Measurements from ENCODE around the gene SLC20A1. TPM values are rescaled to one million over a fixed set of nuclear protein-coding genes. Genes with fewer than 3 reads are reported as not detected.
A peak's percentile ranks its signal among the peaks of the same experiment; 100 is the strongest.
"Not testable (repeated sequence)": the region's sequence is repeated elsewhere in the genome, so short reads cannot be mapped to it uniquely, and the experiment has no call there.

The SLC20A1 gene
- total RNA-seq, 1 donor from 2014 or later = 59.4 TPM

DNA sequence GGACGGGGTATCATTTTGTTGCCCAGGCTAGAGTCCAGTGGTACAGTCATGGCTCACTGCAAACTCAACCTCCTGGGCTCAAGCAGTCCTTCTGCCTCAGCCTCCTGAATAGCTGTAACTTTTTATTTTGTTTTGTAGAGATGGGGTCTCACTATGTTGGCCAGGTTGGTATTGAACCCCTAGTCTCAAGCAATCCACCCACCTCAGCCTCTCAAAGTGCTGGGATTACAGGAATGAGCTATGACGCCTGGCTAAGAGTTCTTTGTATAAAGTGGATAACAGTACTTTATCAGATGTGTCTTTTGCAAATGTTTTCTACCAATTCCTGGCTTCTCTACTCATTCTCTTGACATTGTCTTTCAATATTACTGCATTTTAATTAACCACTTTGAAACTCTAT, 57.9 kb downstream of the SLC20A1 start:
- Histone ChIP-seq H3K4me3 (no peak overlapping the region), H3K9me3 (no peaks in the 10 kb centered on the region), H3K36me3 (no peaks in the 10 kb centered on the region), H3K4me1 (peaks cover 23% of the 10 kb centered on the region), H3K27ac (no peak overlapping the region), H3K27me3 (no peaks in the 10 kb centered on the region)
- no peak for TF ChIP-seq CTCF (IDR thresholded peaks at IDR 0.05)
- no peak for DNase-seq
- ATAC-seq = no peak
- intact Hi-C loops (cut with DNase I) = no loop called here

DNA sequence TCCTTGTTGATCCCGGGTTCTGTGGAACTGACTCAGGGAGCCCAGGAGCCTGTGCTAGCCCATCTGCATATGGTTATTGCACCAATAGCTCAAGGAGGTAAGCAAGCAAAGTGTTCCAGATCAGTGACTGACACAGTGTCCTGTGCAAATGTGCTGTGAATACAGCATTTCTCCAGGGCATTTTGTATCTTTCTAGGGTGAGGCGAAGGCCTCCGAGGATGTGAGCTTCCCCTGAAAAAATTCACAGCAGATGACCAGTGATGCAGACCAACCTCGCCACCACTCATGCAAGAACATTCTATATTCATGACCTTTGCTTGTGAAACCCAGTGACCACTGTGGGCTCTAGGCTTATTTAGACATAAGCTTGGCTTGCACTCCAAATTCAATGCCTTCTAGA, 59.8 kb downstream of the SLC20A1 start:
- H3K36me3 ChIP-seq = no peaks in the 10 kb centered on the region
- intact Hi-C loops (cut with DNase I) = no loop called here
- TF ChIP-seq CTCF (IDR thresholded peaks at IDR 0.05) = no peak
- H3K27me3 ChIP-seq = no peaks in the 10 kb centered on the region
- no peak for DNase-seq
- no peak for ATAC-seq
- H3K4me3 ChIP-seq = no peak overlapping the region
- peaks cover 17% of the 10 kb centered on the region for H3K4me1 ChIP-seq
- H3K9me3 ChIP-seq = no peaks in the 10 kb centered on the region
- no peak overlapping the region for H3K27ac ChIP-seq

- ATAC-seq (no peak), DNase-seq (no peak)
- Histone ChIP-seq H3K4me3 (no peak overlapping the region), H3K36me3 (no peaks in the 10 kb centered on the region), H3K27me3 (no peaks in the 10 kb centered on the region), H3K27ac (no peak overlapping the region), H3K4me1 (peaks cover 17% of the 10 kb centered on the region), H3K9me3 (no peaks in the 10 kb centered on the region)
- intact Hi-C loops (cut with DNase I) = no loop called here
- TF ChIP-seq CTCF (IDR thresholded peaks at IDR 0.05) = no peak
These were observed 60.5 kb downstream of the SLC20A1 start for GRCh38 chr2:112706170-112706664.

GRCh38 chr2:112706947-112707346, 61.2 kb downstream of the SLC20A1 start:
- ATAC-seq; H3K27me3 ChIP-seq; H3K4me3 ChIP-seq; intact Hi-C loops (cut with DNase I); H3K36me3 ChIP-seq; H3K27ac ChIP-seq; DNase-seq; H3K9me3 ChIP-seq: not testable (repeated sequence)
- peaks cover 17% of the 10 kb centered on the region for H3K4me1 ChIP-seq

DNA sequence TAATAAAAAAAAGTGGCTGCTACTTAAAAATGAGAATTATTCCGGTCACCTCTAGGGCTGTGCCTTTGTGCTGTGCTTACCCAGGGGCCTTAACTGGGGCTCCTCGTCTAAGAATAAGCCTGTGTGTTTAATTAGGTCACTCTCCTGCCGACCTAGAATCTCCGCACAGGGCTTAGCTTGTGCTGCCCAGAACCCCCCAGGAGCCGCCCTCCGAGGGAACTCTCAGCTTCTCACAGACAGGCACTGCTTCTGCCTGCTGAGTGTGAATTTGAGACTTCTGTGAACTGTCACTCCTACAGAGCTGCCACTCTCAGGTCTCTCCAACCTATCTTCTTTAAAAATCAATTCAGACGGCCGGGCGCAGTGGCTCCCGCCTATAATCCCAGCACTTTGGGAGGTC, 63.2 kb downstream of the SLC20A1 start:
- Histone ChIP-seq H3K9me3 (no peaks in the 10 kb centered on the region), H3K4me1 (peaks cover 17% of the 10 kb centered on the region), H3K36me3 (no peaks in the 10 kb centered on the region), H3K4me3 (no peak overlapping the region), H3K27me3 (no peaks in the 10 kb centered on the region), H3K27ac (peak overlapping the region; percentile 59)
- intact Hi-C loops (cut with DNase I) = no loop called here
- no peak for DNase-seq
- TF ChIP-seq CTCF (IDR thresholded peaks at IDR 0.05) = no peak
- ATAC-seq = no peak

GRCh38 chr2:112709703-112710102, 64.0 kb downstream of the SLC20A1 start:
- ATAC-seq = no peak
- H3K27me3 ChIP-seq = no peaks in the 10 kb centered on the region
- no peak for DNase-seq
- no peak for TF ChIP-seq CTCF (IDR thresholded peaks at IDR 0.05)
- H3K36me3 ChIP-seq = no peaks in the 10 kb centered on the region
- H3K4me1 ChIP-seq = peaks cover 17% of the 10 kb centered on the region
- no peaks in the 10 kb centered on the region for H3K9me3 ChIP-seq
- no peak overlapping the region for H3K27ac ChIP-seq
- intact Hi-C loops (cut with DNase I) = no loop called here
- H3K4me3 ChIP-seq = no peak overlapping the region
